PFSK-1 (cell line): ENCODE results near the gene EEF1AKMT2.

Source experiments
- SIN3A ChIP-seq: IDR thresholded peaks from 2 replicates; pipeline ENCODE4 v1.6.1; 2012; ENCODE audit warnings: mild to moderate bottlenecking, low read length, moderate library complexity, borderline replicate concordance; ENCODE audit not compliant: insufficient read depth
- TAF1 ChIP-seq: IDR thresholded peaks from 2 replicates; pipeline ENCODE4 v1.6.1; 2012; ENCODE audit warnings: low read length, control low read depth, borderline replicate concordance; ENCODE audit not compliant: insufficient read depth
- TF ChIP-seq, protein P1 (sequence below), 2 experiments: IDR thresholded peaks; 2 replicates each; pipeline versions ENCODE4 v1.6.1 to v1.8.0; 2011 to 2012; ENCODE audit warnings: low read depth in 2 of 2, low read length in 2 of 2, control low read depth in 1 of 2, inconsistent platforms in 1 of 2, mild to moderate bottlenecking in 1 of 2, moderate library complexity in 1 of 2; ENCODE audit not compliant: insufficient read depth in 1 of 2

DNA sequence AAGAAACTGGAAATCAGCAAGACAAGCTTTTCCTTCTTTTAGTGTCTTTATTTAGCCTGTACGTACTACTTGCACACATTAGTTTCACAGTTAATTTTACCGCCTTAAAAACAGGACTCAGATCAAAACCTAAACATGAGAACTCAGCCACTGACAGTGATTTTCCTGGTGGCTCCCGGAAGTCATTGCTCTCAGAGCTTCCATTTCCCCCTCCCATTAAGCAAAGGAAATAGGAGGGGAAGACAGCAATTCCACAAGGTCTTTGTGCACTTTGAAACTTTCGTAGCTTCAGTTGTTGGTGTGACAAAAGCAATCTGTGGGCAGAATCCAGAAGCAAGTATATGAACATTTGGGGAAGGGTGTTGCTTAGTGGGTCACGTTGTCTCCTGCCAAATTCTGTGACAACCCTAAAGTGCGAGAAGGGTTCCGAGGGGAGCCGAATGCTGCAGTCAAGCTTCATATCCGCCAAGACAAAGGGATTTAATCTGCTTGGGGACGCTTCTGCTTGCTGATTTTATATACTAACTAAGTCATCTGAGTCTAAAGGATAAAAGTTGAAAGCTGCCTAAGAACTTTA is 77.9 kb downstream of the EEF1AKMT2 start:
- TF ChIP-seq, protein P1, sequence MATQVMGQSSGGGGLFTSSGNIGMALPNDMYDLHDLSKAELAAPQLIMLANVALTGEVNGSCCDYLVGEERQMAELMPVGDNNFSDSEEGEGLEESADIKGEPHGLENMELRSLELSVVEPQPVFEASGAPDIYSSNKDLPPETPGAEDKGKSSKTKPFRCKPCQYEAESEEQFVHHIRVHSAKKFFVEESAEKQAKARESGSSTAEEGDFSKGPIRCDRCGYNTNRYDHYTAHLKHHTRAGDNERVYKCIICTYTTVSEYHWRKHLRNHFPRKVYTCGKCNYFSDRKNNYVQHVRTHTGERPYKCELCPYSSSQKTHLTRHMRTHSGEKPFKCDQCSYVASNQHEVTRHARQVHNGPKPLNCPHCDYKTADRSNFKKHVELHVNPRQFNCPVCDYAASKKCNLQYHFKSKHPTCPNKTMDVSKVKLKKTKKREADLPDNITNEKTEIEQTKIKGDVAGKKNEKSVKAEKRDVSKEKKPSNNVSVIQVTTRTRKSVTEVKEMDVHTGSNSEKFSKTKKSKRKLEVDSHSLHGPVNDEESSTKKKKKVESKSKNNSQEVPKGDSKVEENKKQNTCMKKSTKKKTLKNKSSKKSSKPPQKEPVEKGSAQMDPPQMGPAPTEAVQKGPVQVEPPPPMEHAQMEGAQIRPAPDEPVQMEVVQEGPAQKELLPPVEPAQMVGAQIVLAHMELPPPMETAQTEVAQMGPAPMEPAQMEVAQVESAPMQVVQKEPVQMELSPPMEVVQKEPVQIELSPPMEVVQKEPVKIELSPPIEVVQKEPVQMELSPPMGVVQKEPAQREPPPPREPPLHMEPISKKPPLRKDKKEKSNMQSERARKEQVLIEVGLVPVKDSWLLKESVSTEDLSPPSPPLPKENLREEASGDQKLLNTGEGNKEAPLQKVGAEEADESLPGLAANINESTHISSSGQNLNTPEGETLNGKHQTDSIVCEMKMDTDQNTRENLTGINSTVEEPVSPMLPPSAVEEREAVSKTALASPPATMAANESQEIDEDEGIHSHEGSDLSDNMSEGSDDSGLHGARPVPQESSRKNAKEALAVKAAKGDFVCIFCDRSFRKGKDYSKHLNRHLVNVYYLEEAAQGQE (IDR thresholded peaks at IDR 0.05; ENCODE audit: insufficient read depth in 1 of 2, low read depth in 2 of 2, low read length in 2 of 2) = no peak
- TF ChIP-seq TAF1 (no peak), SIN3A (no peak)
